H9 (cell line): ENCODE data around the gene PLOD1. TPM values are rescaled to one million over a fixed set of nuclear protein-coding genes. Genes with fewer than 3 reads are reported as not detected.
"Not testable (repeated sequence)": the region's sequence is repeated elsewhere in the genome, so short reads cannot be mapped to it uniquely, and the experiment has no call there.

ENCODE experiments used
- DNase-seq: peaks from one replicate; pipeline ENCODE4 v3.0.0-alpha.2; 2017
- H2AFZ ChIP-seq: one replicate; pipeline ENCODE4 v1.6.1; 2013; ENCODE audit warnings: mild to moderate bottlenecking, low read length, control low read depth, moderate library complexity
- H2AK5ac ChIP-seq: 2 replicates; pipeline ENCODE4 v1.6.1; 2013; ENCODE audit warnings: low read length, control low read depth, mixed read lengths; ENCODE audit not compliant: insufficient read length
- H2BK120ac ChIP-seq: one replicate; pipeline ENCODE4 v1.6.1; 2013; ENCODE audit warnings: low read depth, mild to moderate bottlenecking, low read length, control low read depth, inconsistent platforms; ENCODE audit not compliant: poor library complexity, severe bottlenecking
- H2BK12ac ChIP-seq: 2 replicates; pipeline ENCODE4 v1.6.1; 2013; ENCODE audit warnings: low read length, control low read depth, mixed read lengths, low read depth; ENCODE audit not compliant: insufficient read length
- H2BK15ac ChIP-seq: 2 replicates; pipeline ENCODE4 v1.6.1; 2013; ENCODE audit warnings: low read depth, low read length, control low read depth
- H2BK20ac ChIP-seq: one replicate; pipeline ENCODE4 v1.6.1; 2013; ENCODE audit warnings: low read depth, mild to moderate bottlenecking, low read length, control low read depth, inconsistent platforms; ENCODE audit not compliant: poor library complexity, severe bottlenecking
- H2BK5ac ChIP-seq: 2 replicates; pipeline ENCODE4 v1.6.1; 2013; ENCODE audit warnings: low read length, control low read depth, mixed read lengths; ENCODE audit not compliant: insufficient read length
- H3K14ac ChIP-seq: 2 replicates; pipeline ENCODE4 v1.6.1; 2013; ENCODE audit warnings: low read length, control low read depth; ENCODE audit not compliant: insufficient read depth
- H3K18ac ChIP-seq: 2 replicates; pipeline ENCODE4 v1.6.1; 2013; ENCODE audit warnings: low read depth, mild to moderate bottlenecking, mixed read lengths, low read length, control low read depth; ENCODE audit not compliant: insufficient read length
- H3K23ac ChIP-seq: 2 replicates; pipeline ENCODE4 v1.6.1; 2013; ENCODE audit warnings: low read length, control low read depth, mixed read lengths, low read depth; ENCODE audit not compliant: insufficient read length
- H3K23me2 ChIP-seq: 2 replicates; pipeline ENCODE4 v1.6.1; 2013; ENCODE audit warnings: low read depth, mild to moderate bottlenecking, mixed read lengths, low read length, control low read depth; ENCODE audit not compliant: insufficient read length, poor library complexity, severe bottlenecking
- H3K27ac ChIP-seq: 2 replicates; pipeline ENCODE4 v1.5.1; 2013; ENCODE audit warnings: low read length, control low read depth, mixed read lengths, low read depth; ENCODE audit not compliant: insufficient read length
- H3K27me3 ChIP-seq: 2 replicates; pipeline ENCODE4 v1.6.1; 2013; ENCODE audit warnings: low read length, control low read depth, inconsistent platforms; ENCODE audit not compliant: insufficient read depth
- H3K4ac ChIP-seq: 2 replicates; pipeline ENCODE4 v1.6.1; 2013; ENCODE audit warnings: low read depth, mild to moderate bottlenecking, control low read depth, inconsistent platforms, low read length, moderate library complexity
- H3K4me1 ChIP-seq: 2 replicates; pipeline ENCODE4 v1.6.1; 2013; ENCODE audit warnings: low read length, control low read depth, inconsistent platforms; ENCODE audit not compliant: insufficient read depth
- H3K4me2 ChIP-seq: 2 replicates; pipeline ENCODE4 v1.6.1; 2013; ENCODE audit warnings: low read length, control low read depth, mixed read lengths; ENCODE audit not compliant: insufficient read length, insufficient read depth
- H3K56ac ChIP-seq: 2 replicates; pipeline ENCODE4 v1.6.1; 2013; ENCODE audit warnings: low read depth, mild to moderate bottlenecking, mixed read lengths, low read length, control low read depth; ENCODE audit not compliant: insufficient read length
- H3K79me1 ChIP-seq: 2 replicates; pipeline ENCODE4 v1.6.1; 2013; ENCODE audit warnings: low read depth, mild to moderate bottlenecking, moderate library complexity, low read length, control low read depth, inconsistent platforms; ENCODE audit not compliant: insufficient read depth, poor library complexity, severe bottlenecking
- H3K79me2 ChIP-seq: 2 replicates; pipeline ENCODE4 v1.6.1; 2013; ENCODE audit warnings: low read length, control low read depth, inconsistent platforms; ENCODE audit not compliant: insufficient read depth
- H3K9ac ChIP-seq: 2 replicates; pipeline ENCODE4 v1.6.1; 2013; ENCODE audit warnings: low read length, control low read depth, mixed read lengths; ENCODE audit not compliant: insufficient read length; ENCODE audit errors: extremely low read depth
- H3K9me3 ChIP-seq: one replicate; pipeline ENCODE4 v1.6.1; 2013; ENCODE audit warnings: low read depth, low read length, inconsistent platforms; ENCODE audit not compliant: control insufficient read depth
- H3T11ph ChIP-seq: one replicate; pipeline ENCODE4 v1.6.1; 2013; ENCODE audit warnings: mild to moderate bottlenecking, low read length, control low read depth, inconsistent platforms
- H4K20me1 ChIP-seq: one replicate; pipeline ENCODE4 v1.6.1; 2013; ENCODE audit not compliant: control insufficient read depth, insufficient read length, insufficient read depth
- H4K5ac ChIP-seq: 2 replicates; pipeline ENCODE4 v1.6.1; 2013; ENCODE audit warnings: low read depth, mild to moderate bottlenecking, mixed read lengths, low read length, control low read depth; ENCODE audit not compliant: insufficient read length
- H4K8ac ChIP-seq: replicated peaks from 2 replicates; pipeline ENCODE4 v1.6.1; 2013; ENCODE audit warnings: low read length, control low read depth, mixed read lengths, low read depth; ENCODE audit not compliant: insufficient read length
- H4K91ac ChIP-seq: 2 replicates; pipeline ENCODE4 v1.6.1; 2013; ENCODE audit warnings: low read depth, mild to moderate bottlenecking, moderate library complexity, mixed read lengths, low read length, control low read depth; ENCODE audit not compliant: insufficient read length
- H3K27ac Mint-ChIP-seq, 3 experiments: 2 replicates in 2 of 3; 3 replicates in 1 of 3; pipeline ENCODE4 v1.8.0; 2020 to 2021; ENCODE audit warnings: mixed read lengths in 3 of 3, mild to moderate bottlenecking in 1 of 3, moderate library complexity in 1 of 3
- H3K27me3 Mint-ChIP-seq: 2 replicates; pipeline ENCODE4 v1.8.0; 2021; ENCODE audit warnings: low read depth, mild to moderate bottlenecking, moderate library complexity, mixed read lengths
- H3K36me3 Mint-ChIP-seq, 3 experiments: 2 replicates in 2 of 3; 3 replicates in 1 of 3; pipeline ENCODE4 v1.8.0; 2020 to 2021; ENCODE audit warnings: low read depth in 3 of 3, mixed read lengths in 3 of 3; ENCODE audit not compliant: insufficient read depth in 1 of 3
- H3K4me1 Mint-ChIP-seq, 2 experiments: 2 replicates each; pipeline ENCODE4 v1.8.0; 2020; ENCODE audit warnings: mixed read lengths in 2 of 2
- H3K4me3 Mint-ChIP-seq, 2 experiments: 2 replicates in 1 of 2; 3 replicates in 1 of 2; pipeline ENCODE4 v1.8.0; 2020 to 2021; ENCODE audit warnings: mild to moderate bottlenecking in 2 of 2, mixed read lengths in 2 of 2, moderate library complexity in 1 of 2
- H3K9me3 Mint-ChIP-seq, 2 experiments: 2 replicates in 1 of 2; 3 replicates in 1 of 2; pipeline ENCODE4 v1.8.0; 2020; ENCODE audit warnings: mild to moderate bottlenecking in 2 of 2, mixed read lengths in 2 of 2, moderate library complexity in 1 of 2
- CTCF ChIP-seq: fragments of 200-600 bp; sonication (generic); conservative IDR thresholded peaks from 3 replicates; pipeline ENCODE4 v1.8.0; 2021; ENCODE audit warnings: antibody characterized with exemption, mild to moderate bottlenecking
- WGBS: extraction: QIAGEN DNeasy Blood & Tissue Kit; methylation state at CpG from one replicate; pipeline ENCODE4 v1.1.7; 2013; ENCODE audit warnings: missing lambda C conversion rate, low lambda C conversion rate, mixed read lengths; ENCODE audit not compliant: insufficient read length; ENCODE audit errors: extremely low coverage; 5-methylcytosine and 5-hydroxymethylcytosine counted together
- total RNA-seq: library from RNA; stranded (reverse); gene quantifications from 2 replicates; pipeline ENCODE4 v1.2.1, GENCODE V29; 2021

Gene PLOD1
- total RNA-seq, 1 experiment from 2014 or later, result 57.0 TPM

- H3K27me3 Mint-ChIP-seq, result peaks cover 11% of the 10 kb centered on the region
- H3K4ac ChIP-seq, result no peak overlapping the region
- no peak overlapping the region; a peak in 1 of 7 replicates for H3K27ac Mint-ChIP-seq
- peaks cover 9 to 16% of the 10 kb centered on the region in 2 experiments for H3K4me1 Mint-ChIP-seq
- H2BK120ac ChIP-seq, result no peak overlapping the region
- H3K36me3 Mint-ChIP-seq, result no peaks in the 10 kb centered on the region; a peak in 1 of 7 replicates
- H3K79me1 ChIP-seq, result no peaks in the 10 kb centered on the region
- peaks cover 4% of the 10 kb centered on the region; the same call in 1 of the 2 replicates for H3K4me1 ChIP-seq
- H4K91ac ChIP-seq, result no peak overlapping the region
- H2BK20ac ChIP-seq, result no peak overlapping the region
- H3K14ac ChIP-seq, result no peak overlapping the region
- no peaks in the 10 kb centered on the region for H3K79me2 ChIP-seq
- no peak for DNase-seq
- no peak overlapping the region for H3K9ac ChIP-seq
- no CpG with 5 or more reads among the region's 1 CpG for WGBS
- H3K4me2 ChIP-seq, result no peak overlapping the region
- H2AFZ ChIP-seq, result no peak overlapping the region
- H3K9me3 Mint-ChIP-seq, result no peaks in the 10 kb centered on the region; a peak in 1 of 5 replicates
- H3K23me2 ChIP-seq, result no peaks in the 10 kb centered on the region
- H3T11ph ChIP-seq, result no peak overlapping the region
- H2BK15ac ChIP-seq, result no peak overlapping the region
- H3K27me3 ChIP-seq, result no peaks in the 10 kb centered on the region
- no peak overlapping the region for H3K56ac ChIP-seq
- no peak overlapping the region for H3K4me3 Mint-ChIP-seq
- no peak overlapping the region for H3K23ac ChIP-seq
- no peak for TF ChIP-seq CTCF
- H3K18ac ChIP-seq, result no peak overlapping the region
- H4K8ac ChIP-seq, result no peak overlapping the region
- no peak overlapping the region for H3K27ac ChIP-seq
- no peaks in the 10 kb centered on the region for H4K20me1 ChIP-seq
- no peak overlapping the region for H2BK5ac ChIP-seq
- H4K5ac ChIP-seq, result no peak overlapping the region
- H2AK5ac ChIP-seq, result no peak overlapping the region
- H2BK12ac ChIP-seq, result no peak overlapping the region
- no peaks in the 10 kb centered on the region for H3K9me3 ChIP-seq
Observed at GRCh38 chr1:11903210-11903609, 31.3 kb upstream of the PLOD1 start.

- not testable (repeated sequence) for H3K9me3 ChIP-seq, H3K23ac ChIP-seq, H2BK12ac ChIP-seq, H3K4me2 ChIP-seq, H4K5ac ChIP-seq, H3K9me3 Mint-ChIP-seq, H3K27me3 ChIP-seq, H3K27ac Mint-ChIP-seq, H2AFZ ChIP-seq, H3K4ac ChIP-seq, H4K8ac ChIP-seq, H3K27me3 Mint-ChIP-seq, H3K14ac ChIP-seq, H3K79me2 ChIP-seq, H3K4me3 Mint-ChIP-seq, H3K18ac ChIP-seq, H3T11ph ChIP-seq, H3K79me1 ChIP-seq, H2BK20ac ChIP-seq, H2BK15ac ChIP-seq, H3K23me2 ChIP-seq, H4K20me1 ChIP-seq, H2BK120ac ChIP-seq, H2BK5ac ChIP-seq, H3K56ac ChIP-seq, H2AK5ac ChIP-seq, H4K91ac ChIP-seq, H3K36me3 Mint-ChIP-seq, DNase-seq, H3K27ac ChIP-seq, H3K4me1 ChIP-seq, H3K9ac ChIP-seq
- no CpG with 5 or more reads among the region's 5 CpGs for WGBS
- H3K4me1 Mint-ChIP-seq, result peaks cover 8 to 16% of the 10 kb centered on the region in 2 experiments
Observed at GRCh38 chr1:11904156-11904555, 30.4 kb upstream of the PLOD1 start.
